Dermis blood vessel endothelial cell (primary cell): ENCODE results near the gene WDTC1. TPM values are rescaled to one million over a fixed set of nuclear protein-coding genes. Genes with fewer than 3 reads are reported as not detected.

Source experiments
- DNase-seq: peaks from one replicate; pipeline ENCODE4 v3.0.0; 2010
- total RNA-seq: library from RNA; depleted of rRNA; stranded (reverse); fragments of >200 nt; gene quantifications from 2 replicates; pipeline ENCODE4 v1.2.3, GENCODE V29; 2014

Gene WDTC1
- total RNA-seq, 1 donor from 2014 or later, result 32.7 TPM

DNA sequence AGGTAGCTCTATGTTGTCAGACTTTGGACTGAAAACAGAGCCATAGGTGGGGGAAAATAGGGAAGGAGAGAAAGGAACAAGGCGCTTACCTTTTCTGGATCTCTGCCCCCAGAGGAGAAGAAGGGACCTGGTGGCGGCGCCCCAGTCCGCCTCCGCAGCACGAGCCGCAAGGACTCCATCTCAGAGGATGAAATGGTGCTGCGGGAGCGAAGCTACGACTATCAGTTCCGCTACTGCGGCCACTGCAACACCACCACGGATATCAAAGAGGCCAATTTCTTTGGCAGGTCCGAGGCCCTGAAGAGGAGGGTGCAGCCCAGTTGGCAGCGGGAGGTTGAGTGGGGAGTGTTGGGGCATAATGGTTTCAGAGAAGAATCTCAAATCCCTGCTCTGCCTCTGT lies 69.1 kb downstream of the WDTC1 start:
- no peak for DNase-seq

DNA sequence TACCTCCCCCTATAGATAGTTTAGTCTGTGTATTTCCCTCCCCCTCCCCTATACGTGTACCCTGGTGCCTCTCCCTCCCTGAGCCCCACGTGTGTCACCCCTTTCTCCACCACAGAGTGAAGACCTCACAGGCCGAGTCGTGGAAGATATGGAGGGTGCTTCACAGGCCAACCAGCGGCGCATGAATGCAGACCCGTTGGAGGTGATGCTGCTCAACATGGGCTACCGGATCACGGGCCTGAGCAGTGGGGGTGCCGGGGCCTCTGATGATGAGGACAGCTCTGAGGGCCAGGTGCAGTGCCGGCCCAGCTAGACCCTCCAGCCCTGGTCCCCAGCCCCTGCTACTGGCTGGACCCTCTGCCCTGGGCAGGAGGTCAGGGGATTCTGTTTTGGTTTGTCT lies 71.6 kb downstream of the WDTC1 start:
- no peak for DNase-seq

DNA sequence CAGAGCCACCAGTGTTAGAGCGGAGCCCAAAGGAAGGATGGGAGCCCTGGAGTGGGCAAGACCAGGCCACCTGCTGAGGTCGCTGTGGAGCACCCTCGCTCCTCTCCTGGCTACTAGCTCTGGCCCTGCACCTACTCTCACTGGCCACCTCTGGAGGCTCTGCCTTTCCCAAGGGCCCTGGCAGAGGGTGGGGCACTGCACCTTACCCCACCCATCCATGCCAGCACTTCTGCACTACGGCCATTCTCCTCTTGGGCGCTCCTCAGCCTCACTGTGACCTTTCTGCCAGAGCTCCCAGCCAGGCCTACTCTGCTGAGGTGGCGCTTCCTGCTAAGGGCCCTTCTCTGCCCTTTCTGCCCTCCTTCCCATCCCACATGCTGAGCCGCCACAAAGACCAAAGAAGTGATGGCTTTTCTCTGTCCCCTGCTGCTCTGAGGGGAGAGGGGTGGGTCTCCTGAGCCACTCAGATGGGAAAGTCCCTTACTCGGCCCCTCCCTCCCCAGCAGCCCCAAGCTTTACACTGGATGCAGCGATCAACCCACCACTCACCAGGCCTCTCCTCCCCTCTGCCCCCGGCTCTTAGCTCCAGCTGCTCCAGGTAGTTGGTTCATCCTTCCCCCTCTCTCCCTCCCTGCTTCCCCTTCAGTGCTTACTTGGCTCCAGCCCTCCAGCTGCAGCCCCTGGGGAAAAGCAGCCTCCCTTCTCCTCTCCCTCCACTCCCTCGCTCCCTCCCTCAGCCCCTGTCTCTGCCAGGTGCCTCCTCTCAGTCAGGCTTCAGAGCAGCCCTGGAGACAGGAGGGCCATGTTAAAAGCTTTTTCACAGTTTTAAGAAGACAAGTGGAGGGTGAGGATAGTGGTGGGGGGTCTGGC lies 72.7 kb downstream of the WDTC1 start:
- DNase-seq, result no peak

DNA sequence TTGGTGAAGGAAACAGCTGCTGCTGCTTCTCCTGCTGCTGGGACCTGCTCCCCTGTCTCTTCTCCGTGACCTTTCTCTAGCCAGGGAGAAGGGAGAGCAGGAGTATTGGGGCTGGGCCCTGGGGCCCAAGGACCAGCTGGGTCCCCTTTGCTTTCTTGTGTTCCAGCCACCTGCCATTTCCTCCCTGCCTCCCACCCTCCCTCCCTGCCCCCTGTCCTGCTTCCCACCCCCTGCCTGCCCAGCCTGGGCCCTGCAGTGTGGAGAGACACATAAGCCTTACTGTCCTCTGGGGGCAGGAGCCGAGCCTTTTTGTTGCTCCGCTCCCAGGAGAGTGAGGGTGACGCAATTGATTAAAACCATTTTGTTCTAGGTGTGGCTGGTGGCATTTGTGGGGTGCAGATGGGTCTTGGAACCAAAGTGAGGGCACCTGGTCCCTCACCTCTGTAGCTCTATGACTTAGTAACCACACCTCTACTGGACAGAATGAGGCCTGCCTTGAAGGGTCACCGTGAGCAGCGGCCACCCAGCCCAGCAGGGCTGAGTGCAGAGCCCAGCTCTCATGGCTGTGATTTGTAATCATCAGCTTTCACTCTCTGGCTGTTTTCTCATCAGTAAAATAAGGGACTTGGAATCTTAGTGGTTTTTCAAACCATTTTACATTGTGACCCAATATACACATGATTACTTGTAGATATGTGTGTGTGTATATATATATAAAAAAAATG lies 73.6 kb downstream of the WDTC1 start:
- DNase-seq, result no peak

DNA sequence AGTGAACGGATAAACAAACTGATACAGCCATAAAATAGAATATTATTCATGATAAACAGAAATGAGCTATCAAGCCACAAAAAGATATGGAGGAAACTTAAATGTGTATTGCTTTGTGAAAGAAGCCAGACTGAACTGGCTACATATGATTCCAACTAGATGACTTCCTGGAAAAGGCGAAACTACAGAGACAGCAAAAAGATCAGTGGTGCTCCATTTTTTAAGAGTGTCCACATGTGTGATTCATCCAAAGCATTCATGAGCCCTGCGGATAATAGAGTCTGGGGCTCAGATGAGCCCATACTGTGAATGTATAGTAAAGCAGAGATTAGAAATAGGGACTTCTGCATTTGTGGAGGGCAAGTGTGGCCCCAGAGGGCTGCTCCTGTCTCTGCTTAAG lies 79.7 kb downstream of the WDTC1 start:
- DNase-seq, result no peak

DNA sequence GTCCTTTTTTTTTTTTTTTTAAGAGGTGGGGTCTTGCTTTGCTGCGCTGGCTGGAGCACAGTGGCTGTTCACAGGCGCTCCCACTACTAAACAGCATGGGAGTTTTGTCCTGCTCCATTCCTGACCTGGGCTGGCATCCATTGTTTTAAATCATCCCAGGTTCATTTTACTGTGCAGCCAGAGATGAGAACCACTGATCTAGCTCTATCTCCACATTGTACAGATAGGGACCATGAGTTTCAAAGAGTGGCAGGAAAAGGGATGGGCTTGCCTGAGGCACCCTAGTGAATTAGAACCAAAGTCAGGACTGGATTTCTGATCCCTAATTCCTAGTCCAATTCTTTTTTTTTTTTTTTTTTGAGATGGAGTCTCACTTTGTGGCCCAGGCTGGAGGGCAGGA lies 80.3 kb downstream of the WDTC1 start:
- no peak for DNase-seq

DNA sequence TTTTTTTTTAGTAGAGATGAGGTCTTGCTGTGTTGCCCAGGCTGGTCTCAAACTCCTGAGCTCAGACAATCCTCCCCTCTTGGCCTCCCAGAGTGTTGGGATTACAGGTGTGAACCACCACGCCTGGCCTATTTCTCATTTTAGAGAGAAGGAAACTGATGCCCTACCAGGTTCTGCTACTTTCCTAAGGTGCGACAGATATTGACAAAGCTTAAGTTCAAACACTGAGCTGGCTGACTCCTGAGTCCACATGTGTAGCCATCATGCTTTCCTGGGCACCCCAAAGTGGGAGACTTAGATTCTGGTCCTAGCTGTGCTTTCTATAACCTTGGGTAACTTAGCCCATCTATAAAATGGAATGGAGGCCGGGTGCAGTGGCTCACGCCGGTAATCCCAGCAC lies 82.4 kb downstream of the WDTC1 start:
- no peak for DNase-seq

DNA sequence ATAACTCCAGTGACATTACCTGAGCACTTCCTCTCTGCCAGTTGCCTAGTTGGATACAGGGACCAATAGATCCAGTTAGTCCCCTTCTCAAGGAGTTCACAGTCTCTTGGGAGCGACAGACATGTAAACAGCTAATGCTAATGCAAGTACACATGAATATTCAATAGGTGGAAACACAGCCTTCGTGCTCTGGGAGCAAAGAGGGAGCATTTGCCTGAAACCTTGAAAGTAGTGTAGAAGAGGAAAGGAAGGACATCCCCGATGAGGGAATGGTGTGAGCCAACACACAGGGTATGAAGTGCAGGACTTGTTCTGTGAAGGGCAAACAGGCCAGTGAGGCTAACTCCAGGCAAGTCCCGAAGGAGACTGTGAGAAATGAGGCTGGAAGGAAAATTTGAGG lies 83.7 kb downstream of the WDTC1 start:
- DNase-seq, result no peak

DNA sequence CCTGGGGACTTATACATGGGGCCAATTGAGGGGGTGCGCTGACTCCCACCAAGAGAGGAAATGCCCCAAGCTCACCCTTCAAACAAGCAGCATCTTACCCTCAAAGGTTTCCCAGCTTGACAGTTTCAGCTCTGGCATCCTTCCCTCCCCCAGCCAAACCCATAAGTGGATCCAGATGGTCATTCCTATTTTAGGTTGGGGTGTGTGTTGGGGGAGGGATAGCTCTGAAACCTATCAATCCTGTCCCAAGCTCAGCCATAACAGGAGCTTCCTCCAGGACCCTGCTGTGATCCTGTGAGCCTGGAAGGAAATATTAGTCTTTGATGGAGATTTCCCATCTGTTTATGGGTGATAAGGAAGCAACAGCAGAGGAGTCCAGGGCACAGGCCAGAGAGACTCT lies 84.2 kb downstream of the WDTC1 start:
- DNase-seq, result no peak

DNA sequence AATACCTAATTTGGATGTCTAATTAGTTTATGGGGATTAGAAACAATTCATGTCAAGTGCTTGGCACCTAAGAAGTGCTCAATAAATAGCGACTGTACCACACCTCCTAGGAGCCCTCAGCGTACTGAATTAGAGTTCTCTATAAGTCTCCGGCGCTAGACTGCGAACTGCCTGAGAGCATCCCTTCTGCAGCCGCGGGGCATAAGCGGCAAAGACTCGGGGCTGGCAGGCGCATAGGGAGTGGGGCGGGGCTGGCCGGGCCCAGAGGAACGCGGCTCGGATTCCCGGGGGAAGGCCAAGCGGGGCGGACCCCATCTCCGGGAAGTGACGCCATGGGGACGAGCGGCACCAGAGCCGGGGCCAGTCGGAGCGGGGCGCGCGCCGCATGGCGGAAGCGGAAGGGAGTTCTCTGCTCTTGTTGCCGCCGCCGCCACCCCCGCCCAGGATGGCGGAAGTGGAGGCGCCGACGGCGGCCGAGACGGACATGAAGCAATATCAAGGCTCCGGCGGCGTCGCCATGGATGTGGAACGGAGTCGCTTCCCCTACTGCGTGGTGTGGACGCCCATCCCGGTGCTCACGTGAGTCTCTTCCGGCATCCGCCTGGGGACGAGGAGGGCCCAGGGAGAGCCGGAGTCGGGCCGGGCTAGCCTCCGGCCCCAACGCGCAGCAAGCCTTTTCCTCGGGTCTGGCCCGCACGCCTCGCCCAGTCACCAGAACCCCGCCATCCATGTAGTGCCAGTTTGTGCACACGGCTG lies 87.6 kb downstream of the WDTC1 start, which contains the start of gene TMEM222:
Gene TMEM222 (plus strand): TSS at position 351 of the 756 bp plus-strand sequence. CDS start 35 bp downstream, at position 386.
- DNase-seq, result peak; percentile 99

DNA sequence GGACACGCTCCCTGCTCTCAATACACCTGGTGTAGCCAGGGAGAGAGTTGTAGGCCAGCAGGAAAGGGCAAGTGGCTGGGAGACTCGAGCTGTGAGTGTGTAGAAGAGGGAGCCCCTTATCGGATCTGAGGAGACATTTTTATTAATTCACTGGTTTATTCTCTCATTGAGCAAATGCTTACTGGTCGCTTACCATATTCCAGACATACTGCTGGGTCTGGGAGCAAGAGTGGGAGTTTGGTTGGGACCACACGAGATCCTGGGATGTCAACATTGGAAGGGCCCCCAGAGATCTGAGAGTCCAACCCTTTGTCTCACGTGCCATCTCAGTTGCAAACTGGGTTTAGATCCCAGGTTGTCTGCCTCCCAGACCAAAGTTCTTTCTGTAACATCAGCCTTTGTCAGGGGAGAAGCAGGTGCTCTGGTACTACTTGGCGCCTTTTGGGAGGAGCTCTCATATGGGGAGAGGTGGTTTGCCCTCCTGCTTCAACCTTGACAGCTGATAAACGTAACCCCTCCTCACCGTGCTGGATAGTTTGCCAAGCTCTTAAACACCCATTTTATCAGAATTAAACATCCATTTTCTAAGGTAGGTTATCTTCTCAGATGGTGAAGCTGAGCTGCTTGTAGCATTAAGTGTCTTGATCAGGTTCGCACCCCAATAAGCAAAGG lies 88.3 kb downstream of the WDTC1 start:
- no peak for DNase-seq

DNA sequence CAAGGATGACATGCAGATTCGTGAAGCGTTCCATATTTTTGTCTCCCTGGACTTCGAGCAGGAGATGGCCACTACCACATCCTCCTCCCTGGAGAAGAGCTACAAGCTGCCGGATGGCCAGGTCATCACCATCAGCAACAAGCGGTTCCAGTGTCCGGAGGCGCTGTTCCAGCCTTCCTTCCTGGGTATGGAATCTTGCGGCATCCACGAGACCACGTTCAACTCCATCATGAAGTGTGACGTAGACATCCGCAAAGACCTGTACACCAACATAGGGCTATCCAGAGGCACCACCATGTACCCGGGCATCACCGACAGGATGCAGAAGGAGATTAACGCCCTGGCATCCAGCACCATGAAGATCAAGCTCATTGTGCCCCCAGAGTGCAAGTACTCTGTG lies 90.9 kb downstream of the WDTC1 start:
- DNase-seq, result no peak

DNA sequence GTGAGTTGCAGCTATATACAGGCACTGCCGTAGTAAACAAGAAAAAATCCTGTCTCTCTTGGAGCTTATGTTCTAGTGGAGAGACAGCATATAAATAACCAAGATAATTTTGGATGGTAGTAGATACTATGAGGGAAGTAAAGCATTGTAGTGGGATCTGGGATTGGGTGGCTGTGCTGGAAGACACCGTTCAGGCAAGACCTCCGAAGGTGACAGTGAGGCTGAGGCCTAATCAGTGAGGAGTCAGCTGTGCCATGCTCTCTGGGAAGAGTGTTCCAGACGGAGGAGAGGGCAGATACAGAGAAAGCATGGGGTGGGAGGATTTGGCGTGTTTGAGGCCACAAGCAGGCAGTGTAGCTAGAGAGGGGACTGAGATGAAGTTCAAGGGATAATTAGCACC lies 93.5 kb downstream of the WDTC1 start:
- DNase-seq, result no peak

DNA sequence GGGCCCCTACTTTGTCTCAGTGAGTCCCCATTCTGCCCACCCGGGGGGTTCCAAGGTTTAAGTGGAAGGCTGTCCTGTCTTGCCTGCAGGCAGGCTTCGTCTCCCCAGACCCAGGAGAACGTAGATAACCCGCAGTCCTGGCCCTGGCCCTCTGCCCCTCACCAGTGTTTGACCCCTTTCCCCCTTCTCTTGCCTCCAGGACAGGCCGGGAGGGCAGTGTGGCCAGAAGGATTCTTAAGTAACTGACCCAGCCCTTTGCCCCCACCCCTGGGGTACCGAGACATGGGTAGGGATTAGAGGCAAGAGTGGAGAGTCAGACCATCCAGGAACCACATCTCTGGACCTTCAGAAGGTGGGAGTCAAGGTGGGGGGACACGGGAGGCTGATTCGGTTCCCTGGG lies 96.4 kb downstream of the WDTC1 start:
- no peak for DNase-seq

DNA sequence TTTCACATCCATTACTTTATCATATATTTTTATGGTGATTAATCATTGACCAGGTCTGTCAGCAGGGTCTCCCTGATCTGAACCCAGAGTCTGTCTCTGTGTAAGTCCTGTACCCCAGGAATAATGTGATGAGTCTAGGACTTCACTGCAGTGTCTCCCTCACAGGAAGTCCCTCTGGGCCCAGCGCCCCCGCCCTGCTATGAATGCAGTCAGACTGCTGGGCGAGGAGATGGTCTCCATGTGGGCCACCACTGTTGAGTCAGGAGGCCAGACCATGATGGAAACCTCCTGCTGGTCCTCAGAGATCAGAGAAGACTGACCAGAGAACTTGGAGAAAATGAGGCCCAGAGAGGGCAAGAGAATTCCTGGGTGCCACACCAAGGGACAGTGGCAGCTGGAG lies 97.0 kb downstream of the WDTC1 start:
- no peak for DNase-seq

DNA sequence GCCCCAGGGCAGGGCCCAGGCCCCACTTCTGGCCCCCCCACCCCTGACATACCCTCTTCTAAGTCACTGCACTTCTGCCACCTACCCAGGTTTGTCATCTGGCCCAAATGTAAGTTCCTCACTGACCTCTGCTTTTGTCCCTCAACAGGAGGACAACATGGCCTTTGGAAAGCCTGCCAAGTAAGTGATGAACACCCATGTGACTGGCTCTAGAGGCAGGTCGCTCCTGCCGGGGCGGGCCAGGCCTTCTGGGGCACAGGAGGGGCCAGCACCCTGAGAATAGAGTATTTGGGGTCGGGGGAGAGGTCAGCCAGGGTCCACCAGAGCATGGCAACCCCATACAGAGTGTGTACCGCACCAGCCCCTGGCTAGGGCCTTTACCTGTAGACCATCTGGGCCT lies 97.5 kb downstream of the WDTC1 start:
- DNase-seq, result no peak

DNA sequence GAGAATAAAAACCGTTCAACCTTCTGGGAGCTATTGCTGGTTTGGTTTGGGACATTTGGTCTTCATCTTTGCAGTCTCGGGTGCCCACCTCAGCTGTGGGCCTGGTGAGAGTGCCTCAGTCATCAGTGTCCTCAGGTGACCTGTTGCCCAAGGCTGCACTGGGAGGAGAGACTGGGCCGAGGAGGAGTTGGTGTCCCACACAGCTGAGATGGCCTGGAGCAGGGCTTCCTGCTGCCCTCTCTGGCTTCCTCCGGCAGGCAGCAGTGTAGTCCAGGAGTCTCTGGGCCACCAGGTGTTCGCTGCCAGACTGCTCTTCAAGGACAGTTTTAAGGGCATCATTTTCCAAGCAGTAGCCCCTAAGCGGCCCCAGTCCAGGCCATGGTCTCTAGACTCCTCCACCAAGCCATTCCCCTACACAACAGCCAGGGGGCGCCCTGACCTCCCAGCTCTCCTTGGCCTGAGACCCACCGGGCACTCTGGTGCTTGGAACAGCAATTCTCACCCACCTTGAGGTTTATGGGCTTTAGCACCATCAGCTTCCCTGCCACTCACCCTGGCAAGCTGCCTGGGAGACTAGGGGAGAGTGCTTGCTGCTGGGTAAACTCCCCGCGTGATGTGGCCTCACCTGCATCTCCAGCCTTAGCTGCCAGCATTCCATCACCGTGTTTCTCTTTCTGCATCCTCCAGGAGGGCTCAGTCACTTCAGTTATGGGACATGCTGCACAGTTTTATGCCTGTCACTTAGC lies 98.3 kb downstream of the WDTC1 start:
- DNase-seq, result peak; percentile 67

DNA sequence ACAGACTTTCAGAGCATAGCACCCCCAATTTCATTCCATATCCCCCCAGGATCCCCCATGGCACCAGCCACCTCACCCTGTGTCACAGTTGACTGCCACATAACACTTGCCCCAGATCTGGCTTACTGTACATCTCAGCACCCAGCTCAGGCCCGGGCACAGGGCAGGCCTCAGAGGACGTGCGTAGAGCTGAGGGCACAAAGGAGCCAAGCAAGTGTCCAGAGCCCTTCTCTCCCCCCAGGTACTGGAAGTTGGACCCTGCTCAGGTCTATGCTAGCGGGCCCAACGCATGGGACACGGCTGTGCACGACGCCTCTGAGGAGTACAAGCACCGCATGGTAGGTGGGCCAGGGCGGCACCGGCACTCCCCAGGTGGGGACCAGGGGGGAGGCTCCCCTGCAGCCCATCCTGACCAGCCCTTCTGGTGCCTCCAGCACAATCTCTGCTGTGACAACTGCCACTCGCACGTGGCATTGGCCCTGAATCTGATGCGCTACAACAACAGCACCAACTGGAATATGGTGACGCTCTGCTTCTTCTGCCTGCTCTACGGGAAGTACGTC lies 99.4 kb downstream of the WDTC1 start:
- DNase-seq, result no peak

DNA sequence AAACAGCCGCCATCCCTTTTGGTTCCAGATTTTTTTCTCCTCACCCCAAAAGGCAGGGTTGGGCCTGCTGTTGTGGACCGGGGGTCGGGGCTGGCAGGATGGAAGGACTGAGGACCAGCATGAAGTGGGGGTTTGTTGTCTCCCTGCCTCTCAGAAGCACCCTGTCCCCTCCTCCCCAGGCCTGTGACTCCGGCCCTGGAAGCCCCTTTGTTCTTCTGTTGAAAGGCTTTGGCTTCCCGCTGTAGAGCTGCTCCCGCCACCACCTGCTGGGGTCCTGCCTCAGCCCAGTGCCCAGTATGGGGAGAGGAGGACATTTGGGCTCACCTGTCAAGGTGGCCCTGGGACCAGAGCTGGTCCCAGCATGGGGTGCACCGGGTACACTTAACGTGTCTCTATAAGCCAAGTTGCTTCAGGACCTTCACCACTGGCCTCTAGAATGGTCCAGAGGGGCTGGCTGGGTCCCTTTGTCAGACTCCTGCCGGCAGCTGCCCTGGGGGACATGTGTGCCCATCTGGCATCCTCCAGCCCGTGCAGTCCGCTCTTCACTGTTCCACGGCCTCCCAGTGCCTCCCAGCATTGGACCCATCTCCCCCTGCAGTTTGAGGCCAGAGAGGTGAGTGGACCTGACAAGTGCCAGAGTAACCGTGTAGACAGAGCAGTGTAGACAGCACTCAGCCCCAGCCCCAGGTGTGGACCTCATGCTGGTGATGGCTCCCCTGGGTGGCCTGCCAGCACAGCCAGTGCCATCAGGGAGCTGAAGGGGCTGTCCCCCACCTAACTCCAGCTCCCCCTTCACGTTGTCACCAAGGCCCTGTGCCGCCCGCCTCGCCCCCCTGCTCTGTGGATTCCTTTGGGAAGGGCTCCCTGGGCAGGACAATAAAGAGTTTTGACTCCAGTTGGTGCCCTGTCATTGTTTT lies 101.3 kb downstream of the WDTC1 start:
- DNase-seq, result no peak

DNA sequence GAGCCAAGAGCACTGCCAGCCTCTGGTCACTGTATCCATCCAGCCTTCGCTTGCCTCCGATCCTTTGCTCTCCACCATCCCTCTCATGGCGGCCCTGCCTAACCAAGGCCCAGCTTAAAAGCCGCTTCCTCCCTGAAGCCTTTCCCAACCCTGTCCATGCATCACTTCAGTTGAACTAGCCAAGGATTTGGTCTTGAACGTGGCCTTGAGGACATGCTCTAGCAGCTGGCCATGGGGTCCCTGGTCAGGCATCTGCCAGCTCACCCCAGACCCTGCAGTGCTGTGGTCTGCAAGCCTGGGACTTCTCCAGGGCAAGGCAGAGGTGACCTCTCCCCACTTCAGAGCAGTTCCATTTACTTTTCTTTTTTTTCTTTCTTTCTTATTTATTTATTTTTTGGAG lies 102.3 kb downstream of the WDTC1 start:
- no peak for DNase-seq

DNA sequence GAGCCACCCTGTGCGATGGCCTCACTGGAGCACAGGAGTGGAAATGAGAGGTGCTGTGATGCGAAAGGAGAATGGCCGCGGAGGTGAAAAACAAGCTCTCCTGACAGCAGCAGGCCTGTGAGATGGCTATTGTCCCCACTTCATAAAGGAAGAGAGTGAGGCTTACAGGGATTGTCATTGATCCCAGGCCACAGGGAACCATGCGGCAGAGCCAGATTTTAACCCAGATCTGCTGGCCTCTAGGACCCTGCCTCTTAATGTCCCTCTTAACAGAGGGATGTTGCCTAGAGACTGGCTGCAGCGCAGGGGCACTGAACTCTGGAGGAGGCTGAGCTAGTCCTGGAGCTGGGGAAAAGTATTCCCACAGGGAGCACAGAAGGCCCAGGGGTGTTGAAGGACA lies 104.3 kb downstream of the WDTC1 start:
- no peak for DNase-seq
